Measurements from ENCODE around the gene HOXC10. TPM values are rescaled to one million over a fixed set of nuclear protein-coding genes. Genes with fewer than 3 reads are reported as not detected.
A peak's percentile ranks its signal among the peaks of the same experiment; 100 is the strongest.

Gene HOXC10
- total RNA-seq, 2 donors from 2014 or later: not detected

GRCh38 chr12:54029529-54030441 is 44.8 kb downstream of the HOXC10 start:
- peaks cover 91% of the 10 kb centered on the region for H3K27me3 Mint-ChIP-seq (ENCODE audit: low read depth)
- peaks cover 36% of the 10 kb centered on the region for H3K4me1 Mint-ChIP-seq (ENCODE audit: low read depth)
- H3K4me3 Mint-ChIP-seq: peak overlapping the region; percentile 36 to 46
- no peak for ATAC-seq (replicated peaks in 1 of 2)
- no peaks in the 10 kb centered on the region for H3K9me3 Mint-ChIP-seq
- no peak for DNase-seq
- no peaks in the 10 kb centered on the region for H3K36me3 Mint-ChIP-seq (ENCODE audit: insufficient read depth in 2 of 2)
- no peak overlapping the region for H3K27ac Mint-ChIP-seq

DNA sequence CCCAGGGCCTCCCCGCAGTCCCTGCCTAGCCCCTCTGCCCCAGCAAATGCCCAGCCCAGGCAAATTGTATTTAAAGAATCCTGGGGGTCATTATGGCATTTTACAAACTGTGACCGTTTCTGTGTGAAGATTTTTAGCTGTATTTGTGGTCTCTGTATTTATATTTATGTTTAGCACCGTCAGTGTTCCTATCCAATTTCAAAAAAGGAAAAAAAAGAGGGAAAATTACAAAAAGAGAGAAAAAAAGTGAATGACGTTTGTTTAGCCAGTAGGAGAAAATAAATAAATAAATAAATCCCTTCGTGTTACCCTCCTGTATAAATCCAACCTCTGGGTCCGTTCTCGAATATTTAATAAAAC is 45.5 kb downstream of the HOXC10 start:
- ATAC-seq (replicated peaks in 1 of 2) (no peak), DNase-seq (no peak)
- peaks cover 40% of the 10 kb centered on the region for H3K4me1 Mint-ChIP-seq (ENCODE audit: low read depth)
- no peaks in the 10 kb centered on the region for H3K36me3 Mint-ChIP-seq (ENCODE audit: insufficient read depth in 2 of 2)
- no peaks in the 10 kb centered on the region for H3K9me3 Mint-ChIP-seq
- peak overlapping the region in 1 of 2 donors; percentile 54 for H3K4me3 Mint-ChIP-seq
- H3K27ac Mint-ChIP-seq: peak overlapping the region; percentile 73
- H3K27me3 Mint-ChIP-seq (ENCODE audit: low read depth): peaks cover 91% of the 10 kb centered on the region

DNA sequence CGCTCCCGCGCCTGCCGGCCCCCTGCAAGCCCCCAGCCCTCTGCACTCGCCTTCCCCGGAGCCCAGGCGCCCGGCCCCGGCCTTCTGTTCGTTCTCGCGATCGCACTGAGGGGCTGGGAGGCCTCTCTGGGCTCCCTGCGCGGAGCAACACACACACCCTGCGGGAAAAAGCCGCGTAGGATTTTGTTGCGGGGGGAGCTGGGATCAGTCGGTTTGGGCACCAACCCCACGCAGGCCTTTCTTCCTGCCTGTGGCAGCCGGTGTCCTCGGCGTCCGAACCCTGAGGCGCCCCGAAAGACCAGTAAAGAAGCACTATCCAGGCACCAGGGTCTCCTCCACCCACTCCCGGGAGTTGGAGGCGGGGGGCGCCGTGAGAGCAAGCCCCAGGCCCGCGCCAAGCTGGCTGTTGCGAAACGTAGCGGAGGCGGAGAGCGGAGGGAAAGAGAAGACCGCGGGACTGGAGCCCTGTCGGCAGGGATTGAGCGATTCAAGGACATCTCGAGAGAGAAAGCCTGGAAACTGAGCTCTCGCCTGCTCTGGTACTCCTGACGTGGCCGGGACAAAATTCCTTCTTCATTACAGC is 46.0 kb downstream of the HOXC10 start:
- DNase-seq: no peak
- no peak for ATAC-seq (replicated peaks in 1 of 2)
- Mint-ChIP-seq H3K36me3 (ENCODE audit: insufficient read depth in 2 of 2) (no peaks in the 10 kb centered on the region), H3K27me3 (ENCODE audit: low read depth) (peaks cover 91% of the 10 kb centered on the region), H3K4me1 (ENCODE audit: low read depth) (peaks cover 40% of the 10 kb centered on the region), H3K4me3 (no peak overlapping the region), H3K27ac (no peak overlapping the region), H3K9me3 (no peaks in the 10 kb centered on the region)

DNA sequence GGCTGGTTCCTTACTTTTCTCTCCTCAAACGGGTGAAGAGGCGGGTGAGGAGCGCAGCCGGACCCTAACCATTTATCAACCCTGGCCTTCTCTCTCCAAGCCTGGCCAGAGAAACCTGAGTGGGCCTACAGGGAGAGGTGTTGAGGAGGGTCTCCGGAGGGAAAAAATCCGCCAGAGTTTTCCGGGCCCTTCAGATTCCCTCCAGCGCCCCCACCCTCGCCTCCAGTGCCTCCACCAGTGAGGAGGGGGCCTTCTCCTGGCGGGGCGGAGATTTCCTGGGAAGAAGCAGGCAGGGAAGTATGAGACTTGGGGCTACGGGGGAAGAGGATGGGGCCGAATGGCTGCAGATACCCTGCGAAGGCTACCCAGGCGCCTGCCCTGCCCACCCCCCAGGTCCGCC is 46.5 kb downstream of the HOXC10 start:
- peaks cover 40% of the 10 kb centered on the region for H3K4me1 Mint-ChIP-seq (ENCODE audit: low read depth)
- H3K9me3 Mint-ChIP-seq: no peaks in the 10 kb centered on the region
- ATAC-seq (replicated peaks in 1 of 2) (no peak), DNase-seq (no peak)
- H3K36me3 Mint-ChIP-seq (ENCODE audit: insufficient read depth in 2 of 2): no peaks in the 10 kb centered on the region
- no peak overlapping the region for H3K4me3 Mint-ChIP-seq
- H3K27ac Mint-ChIP-seq: no peak overlapping the region
- peaks cover 89% of the 10 kb centered on the region for H3K27me3 Mint-ChIP-seq (ENCODE audit: low read depth)

DNA sequence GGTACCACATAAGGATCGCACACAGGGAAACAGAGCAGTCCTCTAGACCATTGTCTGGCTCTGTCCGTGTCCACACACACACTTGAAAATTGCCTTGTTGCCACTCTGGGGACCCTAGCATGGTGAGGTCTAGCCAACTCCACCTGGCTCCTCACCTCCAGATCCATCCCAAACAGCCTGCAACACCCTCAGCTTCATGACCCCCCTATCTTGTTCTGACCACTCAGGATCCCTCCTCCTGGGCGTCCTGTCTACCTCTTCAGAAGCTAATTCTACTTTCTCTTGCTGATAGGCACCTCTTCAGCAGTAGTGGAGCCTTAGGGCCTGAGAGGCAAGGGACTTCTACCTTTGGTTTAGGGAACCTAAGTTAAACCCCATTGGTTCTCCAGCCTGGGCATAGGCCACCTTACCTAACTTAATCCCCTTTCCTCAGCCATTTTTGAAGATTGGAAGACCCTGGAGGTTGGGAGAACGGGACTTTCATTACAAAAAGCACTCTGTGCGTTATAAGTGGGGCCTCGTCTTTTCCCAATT is 47.2 kb downstream of the HOXC10 start:
- H3K4me1 Mint-ChIP-seq (ENCODE audit: low read depth): peaks cover 36% of the 10 kb centered on the region
- DNase-seq (no peak), ATAC-seq (replicated peaks in 1 of 2) (no peak)
- H3K4me3 Mint-ChIP-seq: no peak overlapping the region
- no peak overlapping the region for H3K27ac Mint-ChIP-seq
- H3K9me3 Mint-ChIP-seq: no peaks in the 10 kb centered on the region
- H3K27me3 Mint-ChIP-seq (ENCODE audit: low read depth): peaks cover 85% of the 10 kb centered on the region
- H3K36me3 Mint-ChIP-seq (ENCODE audit: insufficient read depth in 2 of 2): no peaks in the 10 kb centered on the region

DNA sequence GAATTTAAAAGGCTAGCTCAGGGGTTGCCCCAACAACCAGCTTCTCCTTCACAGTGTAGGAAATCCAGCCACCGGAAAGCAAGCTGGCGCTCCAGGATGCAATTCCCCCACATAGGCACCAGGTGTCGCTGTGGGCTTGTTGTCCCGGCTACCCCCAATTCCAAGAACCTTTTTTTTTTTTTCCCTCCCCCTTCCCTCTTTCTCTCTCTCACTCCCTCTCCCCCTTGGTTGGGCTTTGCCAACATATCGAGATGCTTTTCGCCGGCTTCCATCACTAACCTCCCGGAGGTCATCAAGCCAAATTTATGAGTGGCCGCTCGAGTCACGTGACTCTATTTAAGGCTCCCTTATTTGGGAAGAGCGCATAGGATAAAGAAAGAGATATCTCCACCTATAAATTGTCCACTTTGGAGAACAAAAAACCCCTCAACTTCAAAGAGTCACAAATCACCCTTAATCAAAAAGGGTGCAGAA is 47.7 kb downstream of the HOXC10 start, which contains the start of gene HOXC5:
Gene HOXC5, plus strand, starts transcription at position 424 of the 474 bp plus-strand sequence. CDS start 73 bp downstream, outside the sequence.
- Mint-ChIP-seq H3K9me3 (no peaks in the 10 kb centered on the region), H3K27me3 (ENCODE audit: low read depth) (peaks cover 85% of the 10 kb centered on the region), H3K27ac (peak within 1 kb of the TSS; percentile 79)

DNA sequence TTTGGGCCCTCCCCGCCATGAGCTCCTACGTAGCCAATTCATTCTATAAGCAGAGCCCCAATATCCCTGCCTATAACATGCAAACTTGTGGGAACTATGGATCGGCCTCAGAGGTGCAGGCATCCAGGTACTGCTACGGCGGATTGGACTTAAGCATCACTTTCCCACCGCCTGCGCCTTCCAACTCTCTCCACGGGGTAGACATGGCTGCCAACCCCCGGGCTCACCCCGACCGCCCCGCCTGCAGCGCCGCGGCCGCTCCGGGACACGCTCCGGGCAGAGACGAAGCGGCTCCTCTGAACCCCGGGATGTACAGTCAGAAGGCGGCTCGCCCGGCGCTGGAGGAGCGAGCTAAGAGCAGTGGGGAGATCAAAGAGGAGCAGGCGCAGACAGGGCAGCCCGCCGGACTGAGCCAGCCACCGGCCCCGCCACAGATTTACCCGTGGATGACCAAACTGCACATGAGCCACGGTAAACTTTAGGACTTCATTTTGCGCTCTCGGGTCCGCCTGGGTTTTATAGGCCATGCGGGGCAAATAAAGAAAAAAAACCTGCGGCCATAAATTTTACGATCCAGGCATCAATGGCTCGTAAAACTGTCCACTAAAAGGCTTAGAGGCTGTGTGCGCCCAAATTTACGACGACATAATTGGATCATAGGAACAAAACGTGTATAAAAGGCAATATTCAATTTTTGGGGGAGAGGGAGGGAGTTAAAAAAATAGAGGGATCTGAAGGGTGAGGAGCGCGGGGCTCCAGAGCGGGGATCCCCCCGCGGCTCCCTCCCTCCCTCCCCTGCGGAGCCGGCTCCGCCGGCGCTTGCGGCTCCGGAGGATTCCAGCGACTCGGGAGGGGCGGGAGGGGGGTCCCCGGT is 48.4 kb downstream of the HOXC10 start:
- peak; percentile 48 to 50 for ATAC-seq (replicated peaks in 1 of 2)
- DNase-seq: peak in 1 of 2 donors; percentile 40
- Mint-ChIP-seq H3K36me3 (ENCODE audit: insufficient read depth in 2 of 2) (no peaks in the 10 kb centered on the region), H3K4me3 (peak overlapping the region; percentile 82 to 84), H3K4me1 (ENCODE audit: low read depth) (peaks cover 28% of the 10 kb centered on the region), H3K27me3 (ENCODE audit: low read depth) (peaks cover 85% of the 10 kb centered on the region), H3K27ac (peak overlapping the region; percentile 79), H3K9me3 (no peaks in the 10 kb centered on the region)

More for the DNA sequence above, 47.7 kb downstream of the HOXC10 start, which contains the start of gene HOXC5:
- no peaks in the 10 kb centered on the region for H3K36me3 Mint-ChIP-seq (ENCODE audit: insufficient read depth in 2 of 2)
- DNase-seq: peak; percentile 60 to 74
- ATAC-seq (replicated peaks in 1 of 2): peak in 1 of 2 donors; percentile 30
- H3K4me1 Mint-ChIP-seq (ENCODE audit: low read depth): peaks cover 31% of the 10 kb centered on the region
- peak within 1 kb of the TSS; percentile 82 to 84 for H3K4me3 Mint-ChIP-seq

GRCh38 chr12:54033980-54034784 is 49.2 kb downstream of the HOXC10 start:
- no peaks in the 10 kb centered on the region for H3K9me3 Mint-ChIP-seq
- H3K27me3 Mint-ChIP-seq (ENCODE audit: low read depth): peaks cover 88% of the 10 kb centered on the region
- H3K36me3 Mint-ChIP-seq (ENCODE audit: insufficient read depth in 2 of 2): no peaks in the 10 kb centered on the region
- peak overlapping the region; percentile 67 to 70 for H3K4me3 Mint-ChIP-seq
- no peak overlapping the region for H3K27ac Mint-ChIP-seq
- no peak for DNase-seq
- peak in 1 of 2 donors; percentile 22 for ATAC-seq (replicated peaks in 1 of 2)
- H3K4me1 Mint-ChIP-seq (ENCODE audit: low read depth): peaks cover 23% of the 10 kb centered on the region

DNA sequence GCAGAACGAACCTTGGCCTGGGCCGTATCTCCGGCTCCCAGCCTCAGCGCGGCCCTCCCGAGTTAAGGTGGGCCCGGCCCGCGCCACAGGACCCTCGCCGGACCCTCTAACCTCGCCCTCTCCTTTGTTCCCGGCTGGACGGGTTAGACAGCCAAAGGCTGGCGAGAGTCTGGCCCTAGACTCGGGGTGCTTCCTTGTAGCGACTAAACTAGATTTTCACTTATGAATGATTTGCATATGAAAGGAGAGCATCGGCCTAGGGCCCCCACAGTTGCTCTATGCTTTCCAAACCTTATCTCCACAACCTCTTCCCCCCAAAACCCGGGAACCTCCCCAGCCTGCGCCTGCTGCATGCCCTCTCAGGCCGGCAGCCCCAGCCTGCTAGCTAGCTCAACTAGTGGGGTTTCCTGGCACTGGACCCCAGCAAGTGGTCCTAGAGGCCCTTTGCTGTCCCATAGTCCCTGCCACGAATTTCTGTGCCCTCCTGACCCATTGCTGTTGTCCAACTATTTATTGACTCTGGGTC is 49.9 kb downstream of the HOXC10 start:
- Mint-ChIP-seq H3K36me3 (ENCODE audit: insufficient read depth in 2 of 2) (no peaks in the 10 kb centered on the region), H3K4me3 (peak overlapping the region; percentile 70 to 71), H3K4me1 (ENCODE audit: low read depth) (peaks cover 18% of the 10 kb centered on the region), H3K9me3 (no peaks in the 10 kb centered on the region), H3K27me3 (ENCODE audit: low read depth) (peaks cover 89% of the 10 kb centered on the region), H3K27ac (peak overlapping the region; percentile 90)
- ATAC-seq (replicated peaks in 1 of 2) (no peak), DNase-seq (no peak)

- Mint-ChIP-seq H3K27ac (no peak overlapping the region), H3K4me1 (ENCODE audit: low read depth) (peaks cover 18% of the 10 kb centered on the region), H3K9me3 (no peaks in the 10 kb centered on the region), H3K36me3 (ENCODE audit: insufficient read depth in 2 of 2) (no peaks in the 10 kb centered on the region), H3K4me3 (no peak overlapping the region), H3K27me3 (ENCODE audit: low read depth) (peaks cover 89% of the 10 kb centered on the region)
- ATAC-seq (replicated peaks in 1 of 2): no peak
- DNase-seq: no peak
Measured at GRCh38 chr12:54035568-54036264, 50.8 kb downstream of the HOXC10 start.

GRCh38 chr12:54036620-54037359 is 51.8 kb downstream of the HOXC10 start:
- ATAC-seq (replicated peaks in 1 of 2) (peak in 1 of 2 donors; percentile 38), DNase-seq (no peak)
- Mint-ChIP-seq H3K4me3 (no peak overlapping the region), H3K27me3 (ENCODE audit: low read depth) (peaks cover 87% of the 10 kb centered on the region), H3K4me1 (ENCODE audit: low read depth) (peaks cover 18% of the 10 kb centered on the region), H3K27ac (no peak overlapping the region), H3K36me3 (ENCODE audit: insufficient read depth in 2 of 2) (no peaks in the 10 kb centered on the region), H3K9me3 (no peaks in the 10 kb centered on the region)

Data from activated T-cell treated with anti-CD3 and anti-CD28 coated beads, Interleukin-2, amount 50 U/mL, for 72 hours (primary cell).